Measurements from ENCODE around the gene ZMYM1. TPM values are rescaled to one million over a fixed set of nuclear protein-coding genes. Genes with fewer than 3 reads are reported as not detected.
"Not testable (repeated sequence)": the region's sequence is repeated elsewhere in the genome, so short reads cannot be mapped to it uniquely, and the experiment has no call there.

ZMYM1 gene
- total RNA-seq, 1 donor from 2014 or later: 14.9 TPM

GRCh38 chr1:35076426-35076825 is 2.8 kb upstream of the ZMYM1 start:
- DNase-seq (ENCODE audit: low spot score): not testable (repeated sequence)

- no peak for DNase-seq (ENCODE audit: low spot score)
Observed at GRCh38 chr1:35080171-35080854, 1.1 kb downstream of the ZMYM1 start.

- DNase-seq (ENCODE audit: low spot score): no peak
Observed at GRCh38 chr1:35085421-35085820, 6.2 kb downstream of the ZMYM1 start.

- DNase-seq (ENCODE audit: low spot score): no peak
Observed at GRCh38 chr1:35097224-35097623, 18.0 kb downstream of the ZMYM1 start.

GRCh38 chr1:35111106-35111505 is 31.9 kb downstream of the ZMYM1 start:
- DNase-seq (ENCODE audit: low spot score): no peak

- DNase-seq (ENCODE audit: low spot score): no peak
Observed at GRCh38 chr1:35112668-35113067, 33.5 kb downstream of the ZMYM1 start.

- no peak for DNase-seq (ENCODE audit: low spot score)
Observed at GRCh38 chr1:35115459-35116383, 36.5 kb downstream of the ZMYM1 start.

DNA sequence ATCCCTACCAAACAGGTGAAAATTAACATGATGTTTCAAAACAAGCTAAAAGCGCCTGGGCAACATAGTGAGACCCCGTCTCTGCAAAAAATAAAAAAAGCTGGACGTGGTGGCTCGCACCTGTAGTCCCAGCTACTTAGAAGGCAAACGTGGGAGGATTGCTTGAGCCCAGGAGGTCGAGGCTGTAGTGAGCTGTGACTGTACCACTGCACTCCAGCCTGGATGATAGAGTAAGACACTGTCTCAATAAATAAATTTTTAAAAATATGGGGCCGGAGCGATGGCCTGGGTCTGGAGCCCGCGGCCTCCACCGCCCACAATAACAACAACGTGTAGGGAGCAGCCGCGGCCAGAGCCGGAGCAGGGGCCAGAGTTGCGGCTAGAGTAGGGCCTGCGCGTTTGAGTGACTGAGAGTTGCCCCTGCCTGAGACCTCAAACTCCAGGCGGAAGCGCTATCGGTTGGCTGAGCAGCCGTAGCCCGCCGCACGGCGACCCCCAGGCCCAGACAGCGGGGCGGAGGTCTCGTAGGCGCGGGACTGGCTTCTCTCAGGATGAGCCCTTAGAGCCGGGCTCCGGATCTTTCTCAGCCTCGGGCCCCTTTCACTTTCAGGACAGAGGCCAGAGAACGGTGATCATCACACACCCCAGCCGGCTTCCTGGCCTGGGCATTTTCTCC is 41.4 kb downstream of the ZMYM1 start:
- DNase-seq (ENCODE audit: low spot score): peak; percentile 10

DNA sequence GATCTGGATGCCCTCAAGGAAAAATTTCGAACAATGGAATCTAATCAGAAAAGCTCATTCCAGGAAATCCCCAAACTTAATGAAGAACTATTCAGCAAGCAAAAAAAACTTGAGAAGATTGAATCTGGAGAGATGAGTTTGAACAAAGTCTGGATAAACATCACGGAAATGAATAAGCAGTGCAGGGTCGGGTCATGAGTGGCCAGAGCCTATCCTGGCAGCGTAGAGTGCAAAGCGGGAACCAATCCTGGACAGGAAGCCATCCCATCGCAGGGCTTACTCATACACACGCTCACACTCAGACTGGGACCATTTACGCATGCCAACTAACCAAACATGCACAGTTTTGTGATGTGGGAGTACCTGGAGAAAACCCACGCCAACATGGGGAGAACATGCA is 43.1 kb downstream of the ZMYM1 start:
- no peak for DNase-seq (ENCODE audit: low spot score)

DNA sequence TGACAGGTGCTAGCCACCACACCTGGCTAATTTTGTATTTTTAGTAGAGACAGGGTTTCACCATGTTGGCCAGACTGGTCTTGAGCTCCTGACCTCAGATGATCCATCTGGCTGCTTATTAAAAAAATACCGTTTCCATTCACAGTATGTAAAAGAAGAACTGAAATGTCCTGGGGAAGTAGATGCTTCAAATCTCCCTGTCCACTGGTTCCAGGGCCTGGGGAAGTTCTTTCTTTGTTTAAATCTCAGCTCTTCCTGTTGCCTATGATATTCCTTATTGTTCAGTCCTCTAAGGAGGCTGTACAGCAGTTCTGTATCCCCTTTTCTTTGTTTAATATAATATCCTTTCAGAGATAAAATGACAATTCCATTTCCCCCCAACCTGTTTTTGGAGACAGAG is 47.4 kb downstream of the ZMYM1 start:
- DNase-seq (ENCODE audit: low spot score): no peak

- no peak for DNase-seq (ENCODE audit: low spot score)
Observed at GRCh38 chr1:35129080-35129479, 49.9 kb downstream of the ZMYM1 start.

DNA sequence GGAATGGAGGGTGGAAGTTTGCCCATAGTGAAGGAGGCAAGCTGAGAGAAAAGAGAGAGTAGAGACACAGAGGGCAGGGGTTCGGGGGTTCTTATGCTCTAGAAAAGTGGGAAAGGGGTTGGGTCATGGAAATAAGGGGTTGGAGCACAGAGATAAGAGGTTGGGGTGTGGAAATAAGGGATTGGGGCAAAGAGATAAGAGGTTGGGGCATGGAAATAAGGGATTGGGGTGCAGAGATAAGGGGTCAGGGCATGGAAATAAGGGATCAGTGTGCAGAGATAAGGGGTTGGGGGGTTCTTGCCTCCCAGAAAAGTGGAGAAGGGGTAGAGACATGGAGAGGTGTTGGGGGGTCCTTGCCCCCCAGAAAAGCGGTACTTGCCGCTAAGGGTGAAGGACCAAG is 57.6 kb downstream of the ZMYM1 start:
- DNase-seq (ENCODE audit: low spot score): no peak

DNA sequence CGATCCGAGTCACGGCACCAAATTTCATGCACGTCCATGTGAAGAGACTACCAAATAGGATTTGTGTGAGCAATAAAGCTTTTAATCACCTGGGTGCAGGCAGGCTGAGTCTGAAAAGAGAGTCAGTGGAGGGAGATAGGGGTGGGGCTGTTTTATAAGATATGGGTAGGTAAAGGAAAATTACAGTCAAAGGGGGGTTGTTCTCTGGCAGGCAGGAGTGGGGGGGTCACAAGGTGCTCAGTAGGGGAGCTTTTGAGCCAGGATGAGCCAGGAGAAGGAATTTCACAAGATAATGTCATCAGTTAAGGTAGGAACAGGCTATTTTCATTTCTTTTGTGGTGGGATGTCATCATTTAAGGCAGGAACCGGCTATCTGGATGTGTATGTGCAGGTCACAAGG is 58.4 kb downstream of the ZMYM1 start:
- DNase-seq (ENCODE audit: low spot score): not testable (repeated sequence)

DNA sequence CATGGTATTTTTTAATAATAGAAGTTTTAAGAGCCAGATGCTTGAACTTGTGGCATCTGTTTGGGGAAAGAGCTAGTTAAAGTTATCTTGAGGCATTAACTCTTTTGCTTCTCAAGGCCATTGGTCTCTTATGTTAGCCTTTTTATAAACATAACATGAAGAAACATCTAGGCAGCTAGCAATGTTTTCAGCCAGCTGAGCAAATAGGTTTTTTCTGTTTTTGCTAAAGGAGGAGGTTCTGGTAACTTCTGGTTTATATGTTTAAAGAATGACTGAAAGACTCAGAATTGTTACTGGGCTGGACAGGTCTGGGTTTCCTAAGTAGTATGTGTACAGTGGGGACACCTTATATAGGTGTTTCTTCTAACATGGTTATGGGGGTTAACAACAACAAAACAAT is 63.1 kb downstream of the ZMYM1 start:
- DNase-seq (ENCODE audit: low spot score): not testable (repeated sequence)

GRCh38 chr1:35142728-35143127 is 63.5 kb downstream of the ZMYM1 start:
- DNase-seq (ENCODE audit: low spot score): not testable (repeated sequence)

- no peak for DNase-seq (ENCODE audit: low spot score)
Observed at GRCh38 chr1:35143737-35144508, 64.7 kb downstream of the ZMYM1 start.

GRCh38 chr1:35145892-35146549 is 66.8 kb downstream of the ZMYM1 start:
- not testable (repeated sequence) for DNase-seq (ENCODE audit: low spot score)

DNA sequence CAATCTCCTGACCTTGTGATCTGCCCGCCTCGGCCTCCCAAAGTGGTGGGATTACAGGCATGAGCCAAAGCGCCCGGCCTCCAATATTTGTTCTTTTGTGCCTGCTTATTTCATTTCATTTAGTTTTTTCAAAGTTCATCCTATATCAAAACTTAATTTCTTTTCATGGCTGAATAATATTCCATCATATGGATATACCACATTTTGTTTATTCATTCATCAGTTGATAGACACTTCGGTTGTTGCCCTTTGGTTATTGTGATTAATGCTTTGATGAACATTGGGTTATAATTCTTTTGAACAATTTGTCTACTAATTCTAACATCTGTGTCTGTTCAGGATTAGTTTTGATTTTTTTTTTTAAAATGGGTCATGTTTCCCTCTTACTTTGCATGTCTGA is 72.0 kb downstream of the ZMYM1 start:
- DNase-seq (ENCODE audit: low spot score): no peak

- DNase-seq (ENCODE audit: low spot score): no peak
Observed at GRCh38 chr1:35164893-35165292, 85.7 kb downstream of the ZMYM1 start.

Measured in mucosa of gallbladder (tissue), 1 donor.